DND-41 (cell line): ENCODE measurements around the gene LRRC61.

ENCODE experiments used
- EZH2 ChIP-seq: IDR thresholded peaks from 3 replicates; pipeline ENCODE4 v1.6.1; 2012; ENCODE audit warnings: borderline replicate concordance, low read depth, mild to moderate bottlenecking, moderate library complexity, low read length, inconsistent platforms; ENCODE audit not compliant: severe bottlenecking
- TF ChIP-seq, protein P1 (sequence below): IDR thresholded peaks from 2 replicates; pipeline ENCODE4 v1.5.1; 2012; ENCODE audit warnings: borderline replicate concordance, low read length, moderate library complexity, mild to moderate bottlenecking; ENCODE audit not compliant: poor library complexity, severe bottlenecking; ENCODE audit errors: extremely low read depth

DNA sequence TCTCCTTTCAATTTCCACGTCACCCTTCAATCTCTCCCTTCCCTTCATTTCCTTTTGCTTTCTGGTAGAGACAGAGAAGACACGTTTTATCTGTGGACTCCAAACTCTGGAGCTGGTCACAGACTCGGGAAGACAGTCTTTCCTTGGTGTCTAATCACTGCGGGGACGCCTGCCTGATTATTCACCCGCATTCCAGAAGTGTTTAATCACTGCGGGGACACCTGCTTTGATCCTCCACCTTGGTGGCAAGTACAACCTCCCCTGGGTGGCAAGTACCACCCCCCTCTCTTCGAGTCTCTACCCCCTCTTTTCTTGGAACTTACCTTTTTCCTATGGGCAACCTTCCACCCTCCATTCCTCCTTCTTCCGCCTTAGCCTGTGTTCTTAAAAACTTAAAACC lies 15.3 kb upstream of the LRRC61 start:
- TF ChIP-seq, protein P1, sequence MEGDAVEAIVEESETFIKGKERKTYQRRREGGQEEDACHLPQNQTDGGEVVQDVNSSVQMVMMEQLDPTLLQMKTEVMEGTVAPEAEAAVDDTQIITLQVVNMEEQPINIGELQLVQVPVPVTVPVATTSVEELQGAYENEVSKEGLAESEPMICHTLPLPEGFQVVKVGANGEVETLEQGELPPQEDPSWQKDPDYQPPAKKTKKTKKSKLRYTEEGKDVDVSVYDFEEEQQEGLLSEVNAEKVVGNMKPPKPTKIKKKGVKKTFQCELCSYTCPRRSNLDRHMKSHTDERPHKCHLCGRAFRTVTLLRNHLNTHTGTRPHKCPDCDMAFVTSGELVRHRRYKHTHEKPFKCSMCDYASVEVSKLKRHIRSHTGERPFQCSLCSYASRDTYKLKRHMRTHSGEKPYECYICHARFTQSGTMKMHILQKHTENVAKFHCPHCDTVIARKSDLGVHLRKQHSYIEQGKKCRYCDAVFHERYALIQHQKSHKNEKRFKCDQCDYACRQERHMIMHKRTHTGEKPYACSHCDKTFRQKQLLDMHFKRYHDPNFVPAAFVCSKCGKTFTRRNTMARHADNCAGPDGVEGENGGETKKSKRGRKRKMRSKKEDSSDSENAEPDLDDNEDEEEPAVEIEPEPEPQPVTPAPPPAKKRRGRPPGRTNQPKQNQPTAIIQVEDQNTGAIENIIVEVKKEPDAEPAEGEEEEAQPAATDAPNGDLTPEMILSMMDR = no peak
- no peak for TF ChIP-seq EZH2
